Measurements from ENCODE around the gene PIK3CD. TPM values are rescaled to one million over a fixed set of nuclear protein-coding genes. Genes with fewer than 3 reads are reported as not detected.

The PIK3CD gene
- total RNA-seq, 1 donor from 2014 or later = 1.8 TPM

GRCh38 chr1:9696793-9697192 lies 45.3 kb downstream of the PIK3CD start:
- Mint-ChIP-seq H3K27ac (no peak overlapping the region), H3K9me3 (no peaks in the 10 kb centered on the region), H3K4me1 (ENCODE audit: unreplicated experiment) (peaks cover 7% of the 10 kb centered on the region), H3K36me3 (no peaks in the 10 kb centered on the region), H3K27me3 (peaks cover 22% of the 10 kb centered on the region), H3K4me3 (no peak overlapping the region)
- no peak for DNase-seq (ENCODE audit: extremely low spot score, unreplicated experiment)
- TF ChIP-seq CTCF (conservative IDR thresholded peaks at IDR 0.05) = no peak

GRCh38 chr1:9699361-9699760 lies 47.8 kb downstream of the PIK3CD start:
- peaks cover 5% of the 10 kb centered on the region for H3K9me3 Mint-ChIP-seq
- no peak overlapping the region for H3K27ac Mint-ChIP-seq
- TF ChIP-seq CTCF (conservative IDR thresholded peaks at IDR 0.05) = no peak

GRCh38 chr1:9700340-9700739 lies 48.8 kb downstream of the PIK3CD start:
- peaks cover 7% of the 10 kb centered on the region for H3K4me1 Mint-ChIP-seq (ENCODE audit: unreplicated experiment)
- no peak for TF ChIP-seq CTCF (conservative IDR thresholded peaks at IDR 0.05)
- H3K9me3 Mint-ChIP-seq = peaks cover 5% of the 10 kb centered on the region
- no peak for DNase-seq (ENCODE audit: extremely low spot score, unreplicated experiment)
- no peaks in the 10 kb centered on the region for H3K36me3 Mint-ChIP-seq
- no peak overlapping the region for H3K4me3 Mint-ChIP-seq
- peaks cover 10% of the 10 kb centered on the region for H3K27me3 Mint-ChIP-seq
- peak overlapping the region; percentile 14 for H3K27ac Mint-ChIP-seq

More at GRCh38 chr1:9699361-9699760, 47.8 kb downstream of the PIK3CD start:
- Mint-ChIP-seq H3K36me3 (no peaks in the 10 kb centered on the region), H3K27me3 (peaks cover 10% of the 10 kb centered on the region), H3K4me1 (ENCODE audit: unreplicated experiment) (peaks cover 7% of the 10 kb centered on the region), H3K4me3 (no peak overlapping the region)
- no peak for DNase-seq (ENCODE audit: extremely low spot score, unreplicated experiment)

- Mint-ChIP-seq H3K4me3 (no peak overlapping the region), H3K4me1 (ENCODE audit: unreplicated experiment) (peaks cover 7% of the 10 kb centered on the region), H3K27me3 (peaks cover 10% of the 10 kb centered on the region), H3K27ac (no peak overlapping the region), H3K9me3 (peaks cover 5% of the 10 kb centered on the region), H3K36me3 (no peaks in the 10 kb centered on the region)
- no peak for DNase-seq (ENCODE audit: extremely low spot score, unreplicated experiment)
- no peak for TF ChIP-seq CTCF (conservative IDR thresholded peaks at IDR 0.05)
Observed at GRCh38 chr1:9701665-9702064, 50.1 kb downstream of the PIK3CD start.

- no peak overlapping the region for H3K4me3 Mint-ChIP-seq
- peaks cover 5% of the 10 kb centered on the region for H3K9me3 Mint-ChIP-seq
- no peak for TF ChIP-seq CTCF (conservative IDR thresholded peaks at IDR 0.05)
- H3K4me1 Mint-ChIP-seq (ENCODE audit: unreplicated experiment) = peaks cover 7% of the 10 kb centered on the region
- H3K27me3 Mint-ChIP-seq = peaks cover 10% of the 10 kb centered on the region
- H3K27ac Mint-ChIP-seq = no peak overlapping the region
- DNase-seq (ENCODE audit: extremely low spot score, unreplicated experiment) = no peak
- H3K36me3 Mint-ChIP-seq = no peaks in the 10 kb centered on the region
Observed at GRCh38 chr1:9703165-9703509, 51.6 kb downstream of the PIK3CD start.

- DNase-seq (ENCODE audit: extremely low spot score, unreplicated experiment) = no peak
- Mint-ChIP-seq H3K9me3 (peaks cover 5% of the 10 kb centered on the region), H3K27me3 (peaks cover 7% of the 10 kb centered on the region), H3K36me3 (no peaks in the 10 kb centered on the region), H3K27ac (no peak overlapping the region), H3K4me1 (ENCODE audit: unreplicated experiment) (peaks cover 7% of the 10 kb centered on the region), H3K4me3 (no peak overlapping the region)
- TF ChIP-seq CTCF (conservative IDR thresholded peaks at IDR 0.05) = no peak
Observed at GRCh38 chr1:9703681-9704080, 52.1 kb downstream of the PIK3CD start.

Measured in type B pancreatic cell (in vitro differentiated cells).